ENCODE measurements around the gene SMIM10L2A. TPM values are rescaled to one million over a fixed set of nuclear protein-coding genes. Genes with fewer than 3 reads are reported as not detected.

Gene SMIM10L2A
- total RNA-seq, 1 experiment from 2014 or later, result 7.0 TPM

GRCh38 chrX:135432881-135433521, 11.3 kb downstream of the SMIM10L2A start:
- peak; percentile 39 for DNase-seq
- no peaks in the 10 kb centered on the region for H3K27me3 ChIP-seq (ENCODE audit: control insufficient read depth, insufficient read depth, low read length)
- H3K4me3 ChIP-seq (ENCODE audit: insufficient read depth, low read depth, low read length), result no peak overlapping the region
- H3K36me3 ChIP-seq (replicated peaks; ENCODE audit: control insufficient read depth, insufficient read depth, low read length), result no peaks in the 10 kb centered on the region

GRCh38 chrX:135433531-135434257, 11.9 kb downstream of the SMIM10L2A start:
- Histone ChIP-seq H3K4me3 (ENCODE audit: insufficient read depth, low read depth, low read length) (no peak overlapping the region), H3K36me3 (replicated peaks; ENCODE audit: control insufficient read depth, insufficient read depth, low read length) (no peaks in the 10 kb centered on the region), H3K27me3 (ENCODE audit: control insufficient read depth, insufficient read depth, low read length) (no peaks in the 10 kb centered on the region)
- DNase-seq, result no peak

GRCh38 chrX:135434258-135435138, 12.8 kb downstream of the SMIM10L2A start:
- peak; percentile 30 for DNase-seq
- H3K4me3 ChIP-seq (ENCODE audit: insufficient read depth, low read depth, low read length), result no peak overlapping the region
- no peaks in the 10 kb centered on the region for H3K27me3 ChIP-seq (ENCODE audit: control insufficient read depth, insufficient read depth, low read length)

GRCh38 chrX:135435139-135435922, 13.6 kb downstream of the SMIM10L2A start:
- Histone ChIP-seq H3K27me3 (ENCODE audit: control insufficient read depth, insufficient read depth, low read length) (no peaks in the 10 kb centered on the region), H3K36me3 (replicated peaks; ENCODE audit: control insufficient read depth, insufficient read depth, low read length) (no peaks in the 10 kb centered on the region), H3K4me3 (ENCODE audit: insufficient read depth, low read depth, low read length) (no peak overlapping the region)
- peak; percentile 33 for DNase-seq

More at GRCh38 chrX:135434258-135435138, 12.8 kb downstream of the SMIM10L2A start:
- H3K36me3 ChIP-seq (replicated peaks; ENCODE audit: control insufficient read depth, insufficient read depth, low read length), result no peaks in the 10 kb centered on the region

GRCh38 chrX:135435933-135436332, 14.2 kb downstream of the SMIM10L2A start:
- Histone ChIP-seq H3K36me3 (replicated peaks; ENCODE audit: control insufficient read depth, insufficient read depth, low read length) (no peaks in the 10 kb centered on the region), H3K4me3 (ENCODE audit: insufficient read depth, low read depth, low read length) (no peak overlapping the region), H3K27me3 (ENCODE audit: control insufficient read depth, insufficient read depth, low read length) (no peaks in the 10 kb centered on the region)
- DNase-seq, result no peak

GRCh38 chrX:135436456-135436855, 14.7 kb downstream of the SMIM10L2A start:
- Histone ChIP-seq H3K27me3 (ENCODE audit: control insufficient read depth, insufficient read depth, low read length) (no peaks in the 10 kb centered on the region), H3K36me3 (replicated peaks; ENCODE audit: control insufficient read depth, insufficient read depth, low read length) (no peaks in the 10 kb centered on the region), H3K4me3 (ENCODE audit: insufficient read depth, low read depth, low read length) (no peak overlapping the region)
- peak; percentile 36 for DNase-seq

- Histone ChIP-seq H3K27me3 (ENCODE audit: control insufficient read depth, insufficient read depth, low read length) (no peaks in the 10 kb centered on the region), H3K4me3 (ENCODE audit: insufficient read depth, low read depth, low read length) (no peak overlapping the region), H3K36me3 (replicated peaks; ENCODE audit: control insufficient read depth, insufficient read depth, low read length) (no peaks in the 10 kb centered on the region)
- peak; percentile 43 for DNase-seq
Observed at GRCh38 chrX:135436966-135437866, 15.5 kb downstream of the SMIM10L2A start.

- no peaks in the 10 kb centered on the region for H3K27me3 ChIP-seq (ENCODE audit: control insufficient read depth, insufficient read depth, low read length)
- no peaks in the 10 kb centered on the region for H3K36me3 ChIP-seq (replicated peaks; ENCODE audit: control insufficient read depth, insufficient read depth, low read length)
- DNase-seq, result peak; percentile 70
- H3K4me3 ChIP-seq (ENCODE audit: insufficient read depth, low read depth, low read length), result no peak overlapping the region
Observed at GRCh38 chrX:135437867-135438733, 16.4 kb downstream of the SMIM10L2A start.

GRCh38 chrX:135438734-135439043, 16.9 kb downstream of the SMIM10L2A start:
- no peak overlapping the region for H3K4me3 ChIP-seq (ENCODE audit: insufficient read depth, low read depth, low read length)
- H3K36me3 ChIP-seq (replicated peaks; ENCODE audit: control insufficient read depth, insufficient read depth, low read length), result no peaks in the 10 kb centered on the region
- H3K27me3 ChIP-seq (ENCODE audit: control insufficient read depth, insufficient read depth, low read length), result no peaks in the 10 kb centered on the region
- DNase-seq, result no peak

GRCh38 chrX:135449637-135450550, 28.1 kb downstream of the SMIM10L2A start:
- no peaks in the 10 kb centered on the region for H3K27me3 ChIP-seq (ENCODE audit: control insufficient read depth, insufficient read depth, low read length)
- no peak overlapping the region for H3K4me3 ChIP-seq (ENCODE audit: insufficient read depth, low read depth, low read length)
- no peaks in the 10 kb centered on the region for H3K36me3 ChIP-seq (replicated peaks; ENCODE audit: control insufficient read depth, insufficient read depth, low read length)
- no peak for DNase-seq

- Histone ChIP-seq H3K36me3 (replicated peaks; ENCODE audit: control insufficient read depth, insufficient read depth, low read length) (no peaks in the 10 kb centered on the region), H3K4me3 (ENCODE audit: insufficient read depth, low read depth, low read length) (no peak overlapping the region), H3K27me3 (ENCODE audit: control insufficient read depth, insufficient read depth, low read length) (no peaks in the 10 kb centered on the region)
- no peak for DNase-seq
Observed at GRCh38 chrX:135453381-135453780, 31.6 kb downstream of the SMIM10L2A start.

- no peak for DNase-seq
- Histone ChIP-seq H3K27me3 (ENCODE audit: control insufficient read depth, insufficient read depth, low read length) (no peaks in the 10 kb centered on the region), H3K36me3 (replicated peaks; ENCODE audit: control insufficient read depth, insufficient read depth, low read length) (no peaks in the 10 kb centered on the region), H3K4me3 (ENCODE audit: insufficient read depth, low read depth, low read length) (no peak overlapping the region)
Observed at GRCh38 chrX:135454816-135455215, 33.1 kb downstream of the SMIM10L2A start.

Measured in H7 (cell line).